SK-N-SH (cell line): Measurements from ENCODE around the gene PRAMEF14. TPM values are rescaled to one million over a fixed set of nuclear protein-coding genes. Genes with fewer than 3 reads are reported as not detected.
"Not testable (repeated sequence)": the region's sequence is repeated elsewhere in the genome, so short reads cannot be mapped to it uniquely, and the experiment has no call there.

ENCODE experiments used
- CTCF ChIA-PET: fragments of 300-600, 350-600 bp; formaldehyde crosslinking; extraction: SDS; loops from one replicate; lab custom pipeline; 2021; lab: Yijun Ruan, JAX
- POLR2A ChIA-PET: fragments of 350-600 bp; sonication (Branson Sonifier 250); formaldehyde crosslinking; extraction: SDS; loops from one replicate; lab custom pipeline; 2020; ENCODE audit warnings: antibody characterized with exemption, inconsistent platforms; lab: Yijun Ruan, JAX
- DNase-seq: peaks from one replicate; pipeline ENCODE4 v3.0.0; 2012
- H2AFZ ChIP-seq: fragments of 200-600 bp; sonication (generic); 2 replicates; pipeline ENCODE4 v1.8.1; 2016; ENCODE audit warnings: antibody characterized with exemption, mild to moderate bottlenecking, low read depth
- H3F3A ChIP-seq: fragments of 200-600 bp; sonication (generic); replicated peaks from 2 replicates; pipeline ENCODE3; 2016; ENCODE audit warnings: antibody characterized with exemption, mild to moderate bottlenecking; ENCODE audit not compliant: insufficient read depth
- H3K27ac ChIP-seq, 2 experiments: fragments of 200-500 bp in 1 of 2; fragments of 200-600 bp in 1 of 2; sonication (Bioruptor generic) in 1 of 2; sonication (generic), shearing (Covaris generic) in 1 of 2; 2 replicates each; pipeline versions ENCODE4 v1.5.1 to v1.6.1; 2014 to 2016; ENCODE audit warnings: low read depth in 2 of 2, inconsistent platforms in 1 of 2, low read length in 1 of 2, mild to moderate bottlenecking in 1 of 2, mixed read lengths in 1 of 2
- H3K27me3 ChIP-seq: fragments of 200-600 bp; sonication (generic), shearing (Covaris generic); 2 replicates; pipeline ENCODE4 v1.6.1; 2016; ENCODE audit warnings: mixed run types; ENCODE audit not compliant: insufficient read depth
- H3K36me3 ChIP-seq, 2 experiments: fragments of 200-500 bp in 1 of 2; fragments of 200-600 bp in 1 of 2; sonication (Bioruptor generic) in 1 of 2; sonication (generic) in 1 of 2; replicated peaks in 1 of 2; 2 replicates each; pipeline versions ENCODE3 to v1.5.1; 2014 to 2016; ENCODE audit warnings: low read length in 1 of 2, mild to moderate bottlenecking in 1 of 2; ENCODE audit not compliant: insufficient read depth in 2 of 2, control insufficient read depth in 1 of 2
- H3K4me1 ChIP-seq, 2 experiments: fragments of 200-500 bp in 1 of 2; fragments of 200-600 bp in 1 of 2; sonication (Bioruptor generic) in 1 of 2; sonication (generic), shearing (Covaris generic) in 1 of 2; 2 replicates each; pipeline versions ENCODE4 v1.5.1 to v1.6.1; 2014 to 2016; ENCODE audit warnings: low read depth in 1 of 2, low read length in 1 of 2, mixed run types in 1 of 2; ENCODE audit not compliant: insufficient read depth in 2 of 2, control insufficient read depth in 1 of 2
- H3K4me2 ChIP-seq: fragments of 200-600 bp; sonication (generic), shearing (Covaris generic); 2 replicates; pipeline ENCODE4 v1.6.1; 2017; ENCODE audit warnings: mixed run types
- H3K4me3 ChIP-seq, 2 experiments: fragments of 200-500 bp in 1 of 2; fragments of 200-600 bp in 1 of 2; sonication (Bioruptor generic) in 1 of 2; sonication (generic), shearing (Covaris generic) in 1 of 2; 2 replicates each; pipeline versions ENCODE4 v1.5.1 to v1.8.1; 2014 to 2016; ENCODE audit warnings: low read depth in 2 of 2, inconsistent platforms in 1 of 2, low read length in 1 of 2, mild to moderate bottlenecking in 1 of 2, mixed read lengths in 1 of 2, moderate library complexity in 1 of 2
- H3K79me2 ChIP-seq: fragments of 200-600 bp; sonication (generic); 2 replicates; pipeline ENCODE4 v1.8.1; 2017; ENCODE audit warnings: mild to moderate bottlenecking; ENCODE audit not compliant: insufficient read depth
- H3K9ac ChIP-seq: fragments of 200-600 bp; sonication (generic); 2 replicates; pipeline ENCODE4 v1.6.1; 2017; ENCODE audit warnings: mixed run types
- H3K9me2 ChIP-seq: fragments of 200-600 bp; sonication (generic); 2 replicates; pipeline ENCODE4 v1.6.1; 2017; ENCODE audit warnings: mixed run types
- H3K9me3 ChIP-seq: fragments of 200-600 bp; sonication (generic); 2 replicates; pipeline ENCODE4 v1.6.1; 2017; ENCODE audit warnings: mixed run types, mild to moderate bottlenecking, moderate library complexity
- H4K20me1 ChIP-seq: fragments of 200-600 bp; sonication (generic); 2 replicates; pipeline ENCODE4 v1.6.1; 2017; ENCODE audit warnings: mild to moderate bottlenecking, mixed run types; ENCODE audit not compliant: insufficient read depth
- WGBS: methylation state at CpG from one replicate; pipeline ENCODE4 v1.1.6; 2017; ENCODE audit warnings: low lambda C conversion rate; 5-methylcytosine and 5-hydroxymethylcytosine counted together
- polyA plus RNA-seq, 3 experiments: library from polyadenylated mRNA; depleted of rRNA; stranded (reverse); fragments of >200 nt; gene quantifications; 2 replicates each; pipeline ENCODE4 v1.2.3, GENCODE V29; 2012

The PRAMEF14 gene, protein sequence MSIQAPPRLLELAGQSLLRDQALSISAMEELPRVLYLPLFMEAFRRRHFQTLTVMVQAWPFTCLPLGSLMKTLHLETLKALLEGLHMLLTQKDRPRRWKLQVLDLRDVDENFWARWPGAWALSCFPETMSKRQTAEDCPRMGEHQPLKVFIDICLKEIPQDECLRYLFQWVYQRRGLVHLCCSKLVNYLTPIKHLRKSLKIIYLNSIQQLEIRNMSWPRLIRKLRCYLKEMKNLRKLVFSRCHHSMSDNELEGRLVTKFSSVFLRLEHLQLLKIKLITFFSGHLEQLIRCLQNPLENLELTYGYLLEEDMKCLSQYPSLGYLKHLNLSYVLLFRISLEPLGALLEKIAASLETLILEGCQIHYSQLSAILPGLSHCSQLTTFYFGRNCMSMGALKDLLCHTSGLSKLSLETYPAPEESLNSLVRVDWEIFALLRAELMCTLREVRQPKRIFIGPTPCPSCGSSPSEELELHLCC
- polyA plus RNA-seq (2012; rRNA removed) = not detected in 2 replicates
- polyA plus RNA-seq (2012; cell fraction: cytosol; rRNA removed) = not detected in 2 replicates
- polyA plus RNA-seq (2012; cell fraction: nucleus; rRNA removed) = not detected in 2 replicates

GRCh38 chr1:13347034-13347433, at the start of gene PRAMEF14:
PRAMEF14 (minus strand) TSS chr1:13347134; CDS start chr1:13345314, 1,820 bp downstream.
- H3K27ac ChIP-seq, H3F3A ChIP-seq, H3K4me1 ChIP-seq, H3K27me3 ChIP-seq, H3K9me3 ChIP-seq, H2AFZ ChIP-seq, H3K4me2 ChIP-seq, POLR2A ChIA-PET, H3K9ac ChIP-seq, H3K79me2 ChIP-seq, H4K20me1 ChIP-seq, H3K4me3 ChIP-seq, H3K9me2 ChIP-seq, DNase-seq, CTCF ChIA-PET, H3K36me3 ChIP-seq: not testable (repeated sequence)
- 1% methylated on average over 6 of the region's 7 CpGs for WGBS

DNA sequence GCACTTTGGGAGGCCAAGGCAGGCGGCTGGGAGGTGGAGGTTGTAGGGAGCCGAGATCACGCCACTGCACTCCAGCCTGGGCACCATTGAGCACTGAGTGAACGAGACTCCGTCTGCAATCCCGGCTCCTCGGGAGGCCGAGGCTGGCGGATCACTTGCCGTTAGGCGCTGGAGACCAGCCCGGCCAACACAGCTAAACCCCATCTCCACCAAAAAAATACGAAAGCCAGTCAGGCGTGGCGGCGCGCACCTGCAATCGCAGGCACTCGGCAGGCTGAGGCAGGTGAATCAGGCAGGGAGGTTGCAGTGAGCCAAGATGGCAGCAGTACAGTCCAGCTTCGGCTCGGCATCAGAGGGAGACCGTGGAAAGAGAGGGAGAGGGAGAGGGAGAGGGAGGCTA, 48.4 kb upstream of the PRAMEF14 start:
- H3K4me1 ChIP-seq, H3K9me3 ChIP-seq, H3K9ac ChIP-seq, H3K4me2 ChIP-seq, H3K9me2 ChIP-seq, DNase-seq, H3K4me3 ChIP-seq, H3K27me3 ChIP-seq, H4K20me1 ChIP-seq, H3K79me2 ChIP-seq, POLR2A ChIA-PET, H3K36me3 ChIP-seq, H3K27ac ChIP-seq, CTCF ChIA-PET, H2AFZ ChIP-seq, H3F3A ChIP-seq: not testable (repeated sequence)
- WGBS = 48% methylated on average over 7 of the region's 22 CpGs

DNA sequence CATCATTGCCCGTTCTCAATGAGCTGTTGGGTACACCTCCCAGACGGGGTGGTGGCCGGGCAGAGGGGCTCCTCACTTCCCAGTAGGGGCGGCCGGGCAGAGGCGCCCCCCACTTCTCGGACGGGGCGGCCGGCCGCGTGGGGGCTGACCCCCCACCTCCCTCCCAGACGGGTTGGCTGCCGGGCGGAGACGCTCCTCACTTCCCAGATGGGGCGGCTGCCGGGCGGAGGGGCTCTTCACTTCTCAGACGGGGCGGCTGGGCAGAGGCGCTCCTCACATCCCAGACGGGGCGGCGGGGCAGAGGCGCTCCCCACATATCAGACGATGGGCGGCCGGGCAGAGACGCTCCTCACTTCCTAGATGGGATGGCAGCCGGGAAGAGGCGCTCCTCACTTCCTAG, 47.8 kb upstream of the PRAMEF14 start:
- H4K20me1 ChIP-seq, POLR2A ChIA-PET, CTCF ChIA-PET, H3K36me3 ChIP-seq, H2AFZ ChIP-seq, H3K27ac ChIP-seq, DNase-seq, H3K27me3 ChIP-seq, H3K79me2 ChIP-seq, H3F3A ChIP-seq, H3K4me3 ChIP-seq, H3K9me3 ChIP-seq, H3K4me2 ChIP-seq, H3K9ac ChIP-seq, H3K4me1 ChIP-seq, H3K9me2 ChIP-seq: not testable (repeated sequence)
- 14% methylated on average over 20 of the region's 32 CpGs for WGBS

DNA sequence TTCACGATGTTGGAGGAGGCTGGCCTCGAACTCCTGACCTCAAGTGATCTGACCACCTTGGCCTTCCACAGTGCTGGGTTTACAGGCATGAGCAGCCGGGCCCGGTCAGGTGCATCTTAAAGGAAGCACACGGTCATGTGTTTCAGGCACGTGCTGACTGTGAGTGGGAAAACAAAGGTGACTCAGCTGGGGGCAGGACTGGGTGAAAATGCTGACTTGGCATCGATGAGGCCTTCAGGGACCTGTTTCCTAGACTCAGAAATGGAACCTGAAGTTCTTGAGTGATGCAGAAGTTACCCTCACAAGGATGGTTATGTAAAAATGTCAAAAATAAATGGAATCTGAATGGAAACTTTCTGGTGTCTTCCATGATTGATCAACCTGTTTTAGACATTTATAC, 46.1 kb upstream of the PRAMEF14 start:
- H3K4me1 ChIP-seq, POLR2A ChIA-PET: not testable (repeated sequence)

DNA sequence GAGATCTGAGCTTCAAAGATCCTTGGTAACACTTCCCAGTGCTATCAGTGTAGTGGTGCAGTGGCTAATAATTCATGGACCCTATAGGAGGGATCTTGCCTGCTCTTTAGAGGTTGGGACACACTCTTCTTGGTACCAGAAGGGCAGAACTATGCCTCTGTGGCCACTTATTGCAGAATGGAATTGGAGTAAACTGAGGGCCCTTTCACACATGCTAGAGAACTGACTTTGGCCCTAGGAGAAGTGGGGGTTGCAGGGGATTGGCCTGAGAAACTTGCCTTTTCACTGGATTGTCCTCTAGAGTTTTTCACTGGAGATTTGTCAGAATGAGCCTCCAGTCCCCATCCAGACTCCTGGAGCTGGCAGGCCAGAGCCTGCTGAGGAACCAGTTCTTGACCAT, 42.4 kb upstream of the PRAMEF14 start, which contains the start of gene PRAMEF17:
TSS of gene PRAMEF17 (plus strand) at position 301 of the 400 bp plus-strand sequence. CDS start at position 327, 26 bp downstream.
- H3K27me3 ChIP-seq, H3K36me3 ChIP-seq, H3K4me1 ChIP-seq, H2AFZ ChIP-seq, H3K9me2 ChIP-seq, H3K4me3 ChIP-seq, H3K9me3 ChIP-seq, H3F3A ChIP-seq, H3K9ac ChIP-seq, CTCF ChIA-PET, H3K79me2 ChIP-seq, POLR2A ChIA-PET, H4K20me1 ChIP-seq, H3K27ac ChIP-seq, DNase-seq, H3K4me2 ChIP-seq: not testable (repeated sequence)

More for the DNA sequence above, 46.1 kb upstream of the PRAMEF14 start:
- H3K27ac ChIP-seq, H3K36me3 ChIP-seq, H3K9me2 ChIP-seq, CTCF ChIA-PET, H3K9ac ChIP-seq, H3K9me3 ChIP-seq, H3K4me3 ChIP-seq, H4K20me1 ChIP-seq, H2AFZ ChIP-seq, H3K27me3 ChIP-seq, H3K4me2 ChIP-seq, DNase-seq, H3F3A ChIP-seq, H3K79me2 ChIP-seq: not testable (repeated sequence)
- WGBS = 2% methylated on average over 5 of the region's 7 CpGs

DNA sequence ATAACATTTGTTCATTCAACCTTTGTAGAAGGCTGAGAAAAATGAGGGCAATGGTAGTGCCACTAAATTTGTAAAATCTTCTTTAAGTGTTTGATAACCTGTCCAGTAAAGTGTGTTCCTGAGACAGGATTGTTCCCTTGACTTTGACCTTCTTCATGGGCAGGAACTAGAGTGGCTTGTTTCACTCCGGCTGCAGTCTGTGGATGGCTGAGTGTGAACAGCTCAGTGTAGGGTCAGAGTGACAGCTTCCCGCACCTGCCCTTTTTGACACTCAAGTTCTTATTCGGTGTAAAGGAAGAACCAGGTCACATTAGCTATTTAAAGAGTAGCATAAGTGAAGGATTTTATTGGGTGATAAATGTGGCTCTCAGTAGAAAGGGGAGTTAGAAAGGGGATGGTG, 33.4 kb upstream of the PRAMEF14 start:
- H3K36me3 ChIP-seq, H3K4me2 ChIP-seq, H3K4me1 ChIP-seq, H3F3A ChIP-seq, H3K27me3 ChIP-seq, H3K79me2 ChIP-seq, DNase-seq, H3K27ac ChIP-seq, H3K9me2 ChIP-seq, H3K9ac ChIP-seq, H3K4me3 ChIP-seq, CTCF ChIA-PET, H3K9me3 ChIP-seq, H2AFZ ChIP-seq, POLR2A ChIA-PET, H4K20me1 ChIP-seq: not testable (repeated sequence)
- 8% methylated on average over 3 of the region's 3 CpGs for WGBS
